Nucleus accumbens (tissue), 56 donors: ENCODE data around the gene DBN1.

ENCODE experiments used
- DNase-seq, 56 donors: peaks; one replicate each; lab custom pipeline; 2025; lab: John Stamatoyannopoulos, UW

DBN1 gene

DNA sequence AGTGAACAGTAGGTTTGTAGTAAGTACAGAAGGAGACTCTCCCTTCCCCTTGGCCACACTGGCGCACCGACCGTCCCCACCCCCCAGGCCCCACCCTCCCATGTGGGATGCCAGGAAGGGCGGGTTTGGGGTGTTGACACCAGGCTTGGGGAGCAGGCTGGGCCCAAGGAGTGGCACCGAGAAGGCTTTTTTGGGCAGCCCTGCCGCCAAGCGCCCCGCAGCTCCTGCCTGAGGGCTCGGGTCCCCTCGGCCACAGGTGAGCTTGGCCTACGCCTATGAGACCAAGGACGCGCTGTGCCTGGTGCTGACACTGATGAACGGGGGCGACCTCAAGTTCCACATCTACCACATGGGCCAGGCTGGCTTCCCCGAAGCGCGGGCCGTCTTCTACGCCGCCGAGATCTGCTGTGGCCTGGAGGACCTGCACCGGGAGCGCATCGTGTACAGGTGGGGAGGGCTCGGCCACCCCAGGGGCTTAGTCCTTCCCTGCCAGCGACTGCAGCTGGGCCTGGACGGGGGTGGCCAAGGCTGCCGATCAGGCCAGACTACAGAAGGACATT, 39.7 kb downstream of the DBN1 start:
- DNase-seq: no peak

DNA sequence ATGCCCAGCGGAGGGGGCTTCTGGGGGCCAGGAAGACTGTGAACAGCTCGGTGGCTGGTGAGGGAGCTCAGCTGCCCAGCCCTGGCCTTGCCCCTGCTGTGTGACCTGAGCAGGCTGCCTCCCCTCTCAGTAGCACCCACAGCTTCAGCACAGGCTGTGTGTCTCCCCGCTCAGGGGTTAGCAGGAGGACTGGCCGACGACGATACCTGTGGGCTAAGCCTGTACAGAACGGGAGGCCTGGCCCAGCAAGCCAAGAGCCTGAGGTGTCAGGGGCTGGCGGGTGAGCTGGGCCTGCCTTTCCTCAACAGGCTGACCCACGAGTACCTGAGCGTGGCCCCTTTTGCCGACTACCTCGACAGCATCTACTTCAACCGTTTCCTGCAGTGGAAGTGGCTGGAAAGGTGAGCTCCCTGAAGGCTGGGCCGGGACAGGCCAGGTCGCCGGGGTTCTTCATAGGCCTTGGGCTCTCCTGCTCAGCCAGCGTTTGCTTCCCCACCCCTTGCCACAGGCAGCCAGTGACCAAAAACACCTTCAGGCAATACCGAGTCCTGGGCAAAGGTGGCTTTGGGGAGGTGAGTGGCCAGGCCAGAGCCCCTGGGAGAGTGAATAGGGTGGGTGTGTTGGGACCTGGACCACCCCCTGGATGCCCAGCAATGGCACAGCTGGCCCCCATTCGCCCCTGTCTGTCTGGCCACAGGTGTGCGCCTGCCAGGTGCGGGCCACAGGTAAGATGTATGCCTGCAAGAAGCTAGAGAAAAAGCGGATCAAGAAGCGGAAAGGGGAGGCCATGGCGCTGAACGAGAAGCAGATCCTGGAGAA, 40.4 kb downstream of the DBN1 start:
- DNase-seq: no peak

DNA sequence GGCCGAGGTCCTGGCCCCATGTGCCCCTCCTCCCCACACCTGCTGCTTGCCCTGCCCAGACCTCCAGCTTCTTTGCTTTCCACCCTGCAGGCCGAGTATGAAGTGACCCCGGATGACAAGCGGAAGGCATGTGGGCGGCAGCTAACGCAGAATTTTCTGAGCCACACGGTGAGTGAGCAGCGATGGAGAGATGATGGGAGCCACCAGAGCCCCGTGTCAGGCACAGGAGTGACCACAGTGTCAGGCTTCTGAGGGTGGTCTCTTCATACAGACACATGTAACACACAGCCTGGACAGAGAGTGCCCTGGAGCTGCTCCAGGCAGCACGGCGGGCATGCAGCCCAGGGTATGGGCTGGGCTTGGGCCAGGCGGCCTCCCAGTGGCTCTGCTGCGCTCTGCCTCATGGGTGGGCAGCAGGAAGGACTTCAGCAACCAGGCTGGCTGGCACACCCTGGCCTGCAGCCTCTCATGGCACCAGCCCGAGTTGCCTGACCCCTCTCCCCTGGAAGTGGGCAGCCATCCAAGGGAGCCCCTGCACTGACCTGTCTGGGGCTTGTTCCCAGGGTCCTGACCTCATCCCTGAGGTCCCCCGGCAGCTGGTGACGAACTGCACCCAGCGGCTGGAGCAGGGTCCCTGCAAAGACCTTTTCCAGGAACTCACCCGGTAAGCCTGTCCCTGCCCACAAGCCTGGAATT, 41.1 kb downstream of the DBN1 start:
- peak in 35 of 56 donors; percentile 15 to 68 (median 38) for DNase-seq

DNA sequence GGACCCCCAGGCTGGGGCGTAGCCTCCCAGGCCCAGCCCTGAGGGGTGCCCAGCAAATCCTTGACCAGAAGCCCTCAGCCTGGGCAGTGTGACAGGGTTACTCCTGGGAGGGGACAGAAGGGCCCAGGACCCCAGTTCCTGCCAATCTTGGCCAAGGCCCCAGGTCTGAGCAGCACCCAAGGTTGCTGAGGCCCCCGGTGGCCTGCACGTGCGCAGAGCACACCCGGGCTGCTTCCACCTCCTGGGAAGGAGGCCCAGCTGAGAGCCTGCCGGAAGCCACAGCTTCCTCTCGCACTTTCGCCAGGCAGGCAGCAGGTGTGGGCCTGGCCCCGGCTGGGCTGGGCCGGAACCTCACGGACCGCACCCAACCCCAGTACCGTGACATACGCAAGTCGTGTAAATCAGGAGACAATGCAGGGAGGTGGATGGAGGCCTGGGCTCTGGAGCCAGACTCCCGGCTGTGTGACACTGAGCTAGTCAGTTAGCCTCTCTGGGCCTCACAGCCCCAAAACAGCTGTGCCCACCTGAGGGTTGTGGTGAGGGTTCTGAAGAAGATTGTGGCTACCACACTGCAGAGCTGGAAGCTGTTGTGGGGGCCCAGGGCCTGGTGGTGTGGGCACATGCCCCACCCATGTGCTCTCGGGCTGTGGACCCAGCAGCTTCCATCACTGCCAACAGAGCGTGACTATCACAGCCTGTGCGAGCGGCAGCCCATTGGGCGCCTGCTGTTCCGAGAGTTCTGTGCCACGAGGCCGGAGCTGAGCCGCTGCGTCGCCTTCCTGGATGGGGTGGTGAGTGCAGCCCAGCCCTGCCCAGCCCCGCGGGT, 41.9 kb downstream of the DBN1 start:
- DNase-seq: peak in 10 of 56 donors; percentile 5 to 57 (median 25)

DNA sequence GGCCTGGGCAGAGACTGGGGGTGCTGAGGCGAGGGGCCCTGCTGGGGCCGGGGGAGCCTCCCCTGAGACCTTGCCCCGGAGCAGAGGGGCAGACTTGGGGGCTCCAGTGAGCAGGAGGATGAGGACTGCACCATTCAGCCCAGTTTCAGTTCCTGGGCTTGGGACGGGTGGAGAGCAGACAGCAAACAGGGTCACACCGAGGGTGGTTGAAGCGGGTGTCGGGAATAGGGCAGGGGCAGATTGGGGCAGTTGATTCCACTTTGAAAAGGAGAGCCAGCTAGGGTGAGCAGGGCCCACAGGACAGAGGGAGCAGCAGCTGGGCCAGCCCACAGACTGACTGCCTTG, 42.5 kb downstream of the DBN1 start:
- DNase-seq: no peak

DNA sequence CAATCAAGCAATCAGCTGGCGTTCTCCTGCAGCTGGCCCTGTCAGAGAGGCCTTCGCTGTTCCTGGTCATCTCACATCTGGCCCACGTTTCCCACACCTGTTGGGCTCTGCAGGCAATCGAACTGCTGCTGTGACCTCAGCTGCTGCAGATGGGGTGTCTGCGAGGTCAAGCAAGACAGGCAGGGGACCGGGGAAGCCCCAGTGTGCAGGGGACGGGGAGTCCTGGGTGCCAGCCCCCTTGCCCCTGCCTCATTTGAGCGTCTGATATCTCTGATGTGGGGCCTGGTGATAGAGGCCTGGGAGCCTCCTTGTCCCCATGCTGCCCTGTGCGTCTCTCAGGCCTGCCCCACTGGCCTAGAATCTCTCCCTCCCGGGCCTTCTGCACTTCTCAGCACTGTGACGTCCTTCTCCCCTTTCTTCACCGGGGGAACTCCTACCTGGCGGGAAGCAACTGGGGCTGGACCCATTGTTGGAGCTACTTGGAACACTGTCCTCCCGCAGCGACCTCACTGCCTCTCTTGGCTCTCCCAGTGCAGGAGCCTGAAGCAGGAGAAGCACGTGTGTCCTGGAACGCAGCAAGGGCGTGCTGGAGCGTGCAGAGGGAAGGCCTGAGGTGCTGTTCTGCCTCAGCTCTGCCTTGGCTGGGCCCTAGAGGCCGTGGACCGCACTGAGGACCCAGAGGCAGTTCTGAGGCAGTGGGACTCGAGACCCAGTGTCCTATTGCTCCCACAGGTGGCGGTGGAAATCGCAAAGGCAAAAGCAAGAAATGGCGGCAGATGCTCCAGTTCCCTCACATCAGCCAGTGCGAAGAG, 43.1 kb downstream of the DBN1 start:
- no peak for DNase-seq

DNA sequence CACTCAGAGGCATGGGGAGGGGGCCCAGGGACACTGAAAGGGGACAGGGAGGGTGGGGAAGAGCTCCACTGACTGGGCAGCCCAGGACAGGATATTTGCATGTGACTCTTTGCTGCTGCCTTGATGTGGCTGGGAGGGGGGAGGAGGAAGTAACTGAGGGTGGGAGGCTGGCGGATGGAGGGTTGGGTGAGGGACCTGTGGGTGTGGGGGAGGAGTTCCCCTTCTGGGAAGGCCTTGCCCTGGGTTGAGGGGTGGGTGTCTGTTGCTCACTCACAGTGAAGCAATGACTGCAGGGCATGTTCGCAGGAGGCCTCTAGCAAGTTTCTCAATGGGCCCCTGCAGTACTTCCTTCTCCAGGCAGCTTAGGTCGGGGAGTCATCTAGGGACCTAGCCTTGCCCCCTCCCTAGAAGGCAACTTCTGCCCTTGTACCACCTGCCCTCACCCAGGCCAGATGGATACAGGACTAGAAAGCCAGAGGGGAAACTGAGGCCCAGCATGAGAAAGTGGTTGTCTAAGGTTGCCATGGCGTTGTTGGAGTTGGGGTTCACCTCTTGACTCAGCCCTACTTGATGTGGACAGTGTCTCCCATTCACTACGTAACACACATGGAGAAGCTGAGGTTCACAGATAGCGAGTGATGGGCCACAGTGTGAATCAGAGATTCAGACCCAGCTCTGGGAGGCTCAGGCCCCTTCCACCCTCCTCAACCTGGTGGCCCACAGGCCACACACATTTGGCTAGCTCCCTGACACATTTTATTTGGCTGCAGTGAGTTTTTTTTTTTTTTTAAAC, 44.0 kb downstream of the DBN1 start:
- peak in 14 of 56 donors; percentile 12 to 54 (median 24) for DNase-seq

DNA sequence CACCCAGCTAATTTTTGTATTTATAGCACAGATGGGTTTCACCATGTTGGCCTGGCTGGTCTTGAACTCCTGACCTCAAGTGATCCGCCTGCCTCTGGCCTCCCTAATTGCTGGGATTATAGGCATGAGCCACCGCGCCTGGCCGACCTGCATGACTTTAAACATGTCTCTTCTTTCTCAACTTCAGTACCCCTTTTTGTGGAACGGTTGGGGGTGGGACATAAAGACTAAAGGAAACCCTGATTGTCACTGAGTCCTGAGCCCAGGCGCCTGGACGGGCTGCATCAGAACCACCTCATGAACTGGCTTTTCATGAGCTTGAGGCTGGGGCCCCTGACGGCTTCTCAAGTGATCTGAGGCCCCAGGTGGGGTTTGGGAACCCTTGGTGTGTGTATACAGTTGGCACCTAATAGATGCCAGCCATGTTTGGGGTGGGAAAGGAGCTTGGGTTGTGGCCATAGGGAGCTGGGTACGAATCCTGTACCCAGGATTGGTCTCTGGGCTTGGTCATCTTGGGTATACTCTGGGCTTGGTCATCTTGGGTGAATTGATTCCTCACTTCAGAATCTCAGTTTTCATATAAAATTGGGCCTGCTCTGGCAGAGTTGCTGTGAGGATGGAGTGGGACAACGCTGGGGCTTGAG, 44.7 kb downstream of the DBN1 start:
- no peak for DNase-seq

DNA sequence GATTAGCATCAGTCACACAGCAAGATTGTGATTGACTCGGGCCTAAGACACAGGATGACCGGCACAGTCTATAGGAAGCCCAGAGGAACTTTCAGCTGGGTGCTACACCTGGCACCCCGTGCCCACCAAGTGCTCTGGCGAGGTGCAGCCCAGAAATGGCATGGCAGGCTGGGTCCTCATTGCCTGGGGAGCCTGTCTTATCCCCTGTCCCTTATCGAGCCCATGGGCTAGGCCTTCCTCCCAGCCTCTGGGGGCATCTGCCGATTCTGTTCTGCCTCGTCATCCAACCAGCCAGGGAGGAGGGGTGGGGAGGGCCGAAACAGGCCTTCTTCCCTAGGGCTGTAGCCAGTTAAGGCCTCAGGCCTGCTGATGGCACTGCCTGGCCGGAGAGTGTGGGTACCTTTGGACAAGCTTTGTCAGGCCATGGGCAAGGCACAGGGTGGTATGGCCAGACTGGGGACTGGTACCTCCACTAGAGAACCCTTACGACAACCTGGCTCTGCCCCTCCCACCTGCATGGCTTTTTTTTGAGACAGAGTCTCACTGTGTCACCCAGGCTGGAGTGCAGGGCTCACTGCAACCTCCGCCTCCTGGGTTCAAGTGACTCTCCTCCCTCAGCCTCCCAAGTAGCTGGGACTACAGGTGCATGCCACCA, 45.4 kb downstream of the DBN1 start:
- DNase-seq: no peak

DNA sequence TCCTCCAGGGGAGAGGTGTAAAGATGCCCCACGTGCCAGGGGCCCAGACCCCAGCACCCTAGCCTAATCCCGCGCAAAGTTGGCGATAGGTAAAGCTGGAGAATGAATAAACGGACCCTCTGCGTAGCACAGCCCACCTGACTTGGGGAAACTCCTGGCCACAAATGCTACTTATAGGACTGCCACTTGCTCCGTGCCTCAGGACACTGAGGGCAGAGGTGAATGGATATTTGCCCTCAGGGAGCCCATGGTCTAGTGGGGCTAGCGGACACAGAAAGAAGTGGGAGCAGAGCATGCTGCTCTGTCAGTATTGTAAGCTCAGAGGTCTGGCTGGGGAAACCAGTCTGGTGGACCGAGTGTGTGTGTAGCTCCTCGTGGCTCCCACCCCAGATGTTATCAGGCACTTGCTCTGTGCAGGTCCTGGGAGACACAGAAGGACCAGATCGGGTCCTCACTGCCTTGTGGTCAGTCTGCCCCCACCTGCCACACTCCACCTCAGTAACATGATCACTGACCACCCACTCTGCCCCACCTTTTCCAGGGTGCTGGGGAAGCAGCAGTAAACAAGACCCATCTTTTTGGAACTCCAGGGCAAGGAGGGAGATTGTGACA, 46.1 kb downstream of the DBN1 start:
- DNase-seq: no peak

DNA sequence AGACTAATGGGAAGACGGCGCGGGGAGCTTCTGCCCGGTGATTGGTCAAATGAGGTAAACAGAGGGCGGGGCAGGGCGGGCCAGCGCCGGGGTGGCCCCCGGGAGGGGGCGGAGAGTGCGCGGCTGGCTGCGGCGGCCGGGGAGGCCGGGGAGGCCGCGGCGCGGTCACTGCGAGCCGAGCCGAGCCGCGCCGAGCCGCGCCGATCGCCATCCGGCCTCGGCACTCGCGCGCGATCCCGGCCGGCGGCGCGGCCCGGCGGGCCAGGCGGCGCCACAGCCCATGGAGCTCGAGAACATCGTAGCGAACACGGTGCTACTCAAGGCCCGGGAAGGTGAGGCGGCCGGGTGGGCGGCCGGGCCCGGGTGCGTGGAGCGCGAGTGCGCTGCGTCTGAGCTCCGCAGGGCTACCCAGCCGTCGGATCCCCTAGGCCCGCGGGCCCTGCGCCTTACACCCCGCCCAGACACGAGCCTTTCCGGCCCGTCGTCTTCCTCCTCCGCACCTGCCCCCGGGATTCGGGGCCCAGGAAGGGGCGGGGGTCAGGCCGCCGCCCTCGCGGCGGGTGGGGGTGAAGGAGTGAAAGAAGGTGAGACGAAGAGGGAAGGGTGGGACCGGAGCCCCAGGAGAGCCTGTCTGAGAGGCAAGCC, 46.7 kb downstream of the DBN1 start, which contains the start of gene GRK6:
Gene GRK6 (plus strand): TSS at position 111 of the 645 bp plus-strand sequence. CDS start 170 bp downstream, at position 281.
- DNase-seq: peak in 10 of 56 donors; percentile 22 to 71 (median 64)

DNA sequence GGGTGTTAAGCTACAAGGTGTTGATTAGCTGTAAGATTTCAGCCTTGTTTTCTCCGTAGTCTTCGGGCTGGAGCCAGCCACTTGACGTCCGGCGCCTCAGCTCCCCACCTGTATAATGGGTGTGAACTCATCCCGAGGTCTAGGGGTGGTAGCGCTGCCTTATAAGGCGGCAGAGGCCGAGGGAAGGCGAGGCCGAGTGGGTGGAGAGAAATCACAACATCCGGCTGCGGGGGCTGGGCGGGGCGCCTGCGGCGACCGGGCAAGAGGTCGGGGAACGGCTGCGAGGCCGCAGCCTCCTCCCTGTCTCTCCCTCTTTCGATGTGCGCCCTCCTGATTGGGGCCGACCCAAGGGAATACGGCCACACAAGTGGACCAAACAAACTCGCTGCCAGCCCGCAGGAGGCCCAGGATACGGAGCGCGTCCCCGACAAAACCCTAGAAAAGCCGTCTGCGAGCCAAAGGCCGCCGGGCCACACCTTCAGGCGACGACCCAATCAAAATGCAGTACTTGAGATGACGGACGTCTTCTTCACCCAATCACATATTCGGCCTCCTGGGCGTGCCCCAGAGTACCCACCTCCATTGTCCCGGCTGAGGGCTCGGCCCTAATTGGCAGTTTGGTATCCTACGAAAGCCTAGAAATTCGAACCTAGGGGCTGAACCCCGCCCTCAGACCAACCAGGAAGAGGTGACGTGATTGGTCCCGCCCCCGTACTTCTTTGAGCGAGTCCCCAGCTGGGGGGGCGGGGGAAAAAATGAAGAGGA, 47.5 kb downstream of the DBN1 start:
- peak; percentile 94 to 100 (median 100) for DNase-seq

DNA sequence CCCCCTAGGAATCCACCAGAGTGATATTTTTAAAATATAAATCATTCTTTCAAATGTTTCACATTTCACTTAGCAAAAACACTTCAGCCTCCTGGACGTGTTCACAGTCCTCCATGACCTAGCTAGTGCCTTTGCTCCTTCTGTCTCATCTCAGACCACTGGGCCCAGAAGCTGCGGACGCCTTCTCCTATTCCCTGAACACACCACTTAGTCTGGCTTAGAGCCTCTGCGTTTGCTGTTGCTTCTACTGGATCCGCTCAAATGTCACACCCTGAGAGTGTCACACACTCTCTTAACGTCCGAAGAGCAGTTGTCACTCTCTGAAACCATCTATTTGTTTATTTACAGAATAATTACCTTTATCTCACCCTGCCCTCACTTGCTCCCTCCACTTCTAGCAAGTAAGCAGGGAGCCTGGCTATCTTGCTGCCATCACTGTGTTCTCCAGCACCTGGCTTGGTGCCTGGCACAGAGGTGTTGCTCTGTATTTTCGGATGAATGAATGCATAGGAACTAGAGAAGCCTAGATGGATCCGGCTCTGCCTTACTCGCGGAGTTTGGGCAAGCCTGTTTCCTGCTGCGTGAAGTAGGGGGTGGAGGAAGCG, 48.1 kb downstream of the DBN1 start:
- no peak for DNase-seq

DNA sequence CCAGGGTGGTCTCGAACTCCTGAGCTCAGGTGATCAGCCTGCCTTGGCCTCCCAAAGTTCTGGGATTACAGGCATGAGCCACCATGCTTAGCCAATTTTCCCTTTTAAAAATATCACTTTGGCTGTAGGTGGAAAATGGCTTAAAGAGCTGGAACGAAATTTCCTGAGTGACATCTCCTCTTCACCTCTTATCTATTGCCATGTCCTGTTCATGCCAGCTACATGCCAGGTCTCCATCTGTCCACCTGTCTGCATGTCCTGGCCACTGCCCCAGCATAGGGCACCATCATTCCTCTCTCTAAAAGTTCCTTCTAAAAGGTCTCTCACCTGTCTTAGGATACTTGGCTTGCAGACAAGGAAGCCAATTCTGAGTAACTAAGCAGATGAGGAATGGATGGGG, 49.8 kb downstream of the DBN1 start:
- no peak for DNase-seq

DNA sequence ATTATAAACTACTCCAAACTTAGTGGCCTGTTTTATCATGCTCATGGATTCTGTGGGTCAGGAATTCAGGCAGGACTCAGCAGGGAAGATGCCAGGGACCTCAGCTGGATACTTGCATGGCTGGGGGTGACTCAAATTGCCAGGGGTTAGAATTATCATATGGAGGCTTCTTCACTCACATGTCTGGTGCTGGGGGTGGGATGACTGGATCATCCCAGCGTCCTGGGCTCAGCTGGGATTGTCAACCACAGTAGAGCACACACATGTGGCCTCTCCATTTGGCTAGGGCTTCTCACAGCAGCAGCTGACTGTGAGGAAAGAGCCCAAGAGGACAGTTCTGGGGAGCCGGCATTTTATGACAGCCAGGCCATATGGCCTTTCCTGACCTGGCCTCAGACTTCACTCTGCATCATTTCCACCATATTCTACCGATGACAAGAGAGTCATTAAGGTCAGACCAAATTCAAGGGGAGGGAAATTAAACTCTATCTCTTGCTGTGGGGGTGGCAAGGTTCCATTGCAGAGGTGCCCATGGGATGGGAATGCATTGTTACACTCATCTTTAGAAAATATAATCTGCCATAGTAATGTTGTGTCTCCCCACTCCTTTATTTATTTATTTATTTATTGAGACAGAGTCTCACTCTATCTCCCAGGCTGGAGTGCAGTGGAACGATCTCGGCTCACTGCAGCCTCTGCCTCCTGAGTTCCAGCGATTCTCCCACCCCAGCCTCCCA, 52.2 kb downstream of the DBN1 start:
- DNase-seq: no peak
